LNCaP clone FGC (cell line): ENCODE data around the gene FAM234A.

Source experiments
- DNase-seq: peaks from one replicate; pipeline ENCODE4 v3.0.0-alpha.2; 2011; ENCODE audit warnings: low read depth
- H3K4me3 ChIP-seq: 2 replicates; pipeline ENCODE4 v1.5.1; 2011; ENCODE audit warnings: mild to moderate bottlenecking, low read depth, low read length, control low read depth
- TF ChIP-seq, protein P1 (sequence below): IDR thresholded peaks from 2 replicates; pipeline ENCODE4 v1.5.1; 2012; ENCODE audit warnings: mild to moderate bottlenecking; ENCODE audit not compliant: control insufficient read depth, insufficient read depth; ENCODE audit errors: extremely low read depth

Gene FAM234A

DNA sequence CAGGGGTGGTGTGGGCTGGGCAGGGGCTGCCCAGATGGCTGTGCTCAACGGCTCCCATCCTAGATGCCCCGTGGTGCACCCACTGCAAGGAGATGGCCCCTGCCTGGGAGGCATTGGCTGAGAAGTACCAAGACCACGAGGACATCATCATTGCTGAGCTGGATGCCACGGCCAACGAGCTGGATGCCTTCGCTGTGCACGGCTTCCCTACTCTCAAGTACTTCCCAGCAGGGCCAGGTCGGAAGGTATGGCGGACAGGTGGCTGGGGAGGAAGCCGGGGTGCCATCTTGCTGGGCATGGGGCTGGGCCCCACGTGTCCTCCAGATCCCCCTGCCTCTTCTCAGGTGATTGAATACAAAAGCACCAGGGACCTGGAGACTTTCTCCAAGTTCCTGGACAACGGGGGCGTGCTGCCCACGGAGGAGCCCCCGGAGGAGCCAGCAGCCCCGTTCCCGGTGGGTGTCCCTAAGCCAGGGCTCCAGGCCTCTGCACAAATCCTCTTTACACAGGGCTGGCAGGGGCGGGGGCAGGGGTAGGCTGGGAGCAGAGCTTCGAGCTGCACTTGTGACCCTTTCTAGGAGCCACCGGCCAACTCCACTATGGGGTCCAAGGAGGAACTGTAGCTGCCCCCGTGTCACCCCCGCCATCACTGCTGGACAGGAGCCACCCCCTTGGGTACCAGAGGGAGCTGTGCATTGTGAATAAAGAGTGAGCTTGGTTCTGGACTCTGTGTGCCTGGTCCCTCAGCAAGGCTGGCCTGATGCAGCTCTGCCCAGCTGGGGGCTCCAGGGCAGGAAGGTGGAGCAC, 52.1 kb downstream of the FAM234A start:
- DNase-seq: no peak
- H3K4me3 ChIP-seq: no peak overlapping the region
- TF ChIP-seq, protein P1, sequence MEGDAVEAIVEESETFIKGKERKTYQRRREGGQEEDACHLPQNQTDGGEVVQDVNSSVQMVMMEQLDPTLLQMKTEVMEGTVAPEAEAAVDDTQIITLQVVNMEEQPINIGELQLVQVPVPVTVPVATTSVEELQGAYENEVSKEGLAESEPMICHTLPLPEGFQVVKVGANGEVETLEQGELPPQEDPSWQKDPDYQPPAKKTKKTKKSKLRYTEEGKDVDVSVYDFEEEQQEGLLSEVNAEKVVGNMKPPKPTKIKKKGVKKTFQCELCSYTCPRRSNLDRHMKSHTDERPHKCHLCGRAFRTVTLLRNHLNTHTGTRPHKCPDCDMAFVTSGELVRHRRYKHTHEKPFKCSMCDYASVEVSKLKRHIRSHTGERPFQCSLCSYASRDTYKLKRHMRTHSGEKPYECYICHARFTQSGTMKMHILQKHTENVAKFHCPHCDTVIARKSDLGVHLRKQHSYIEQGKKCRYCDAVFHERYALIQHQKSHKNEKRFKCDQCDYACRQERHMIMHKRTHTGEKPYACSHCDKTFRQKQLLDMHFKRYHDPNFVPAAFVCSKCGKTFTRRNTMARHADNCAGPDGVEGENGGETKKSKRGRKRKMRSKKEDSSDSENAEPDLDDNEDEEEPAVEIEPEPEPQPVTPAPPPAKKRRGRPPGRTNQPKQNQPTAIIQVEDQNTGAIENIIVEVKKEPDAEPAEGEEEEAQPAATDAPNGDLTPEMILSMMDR: no peak

DNA sequence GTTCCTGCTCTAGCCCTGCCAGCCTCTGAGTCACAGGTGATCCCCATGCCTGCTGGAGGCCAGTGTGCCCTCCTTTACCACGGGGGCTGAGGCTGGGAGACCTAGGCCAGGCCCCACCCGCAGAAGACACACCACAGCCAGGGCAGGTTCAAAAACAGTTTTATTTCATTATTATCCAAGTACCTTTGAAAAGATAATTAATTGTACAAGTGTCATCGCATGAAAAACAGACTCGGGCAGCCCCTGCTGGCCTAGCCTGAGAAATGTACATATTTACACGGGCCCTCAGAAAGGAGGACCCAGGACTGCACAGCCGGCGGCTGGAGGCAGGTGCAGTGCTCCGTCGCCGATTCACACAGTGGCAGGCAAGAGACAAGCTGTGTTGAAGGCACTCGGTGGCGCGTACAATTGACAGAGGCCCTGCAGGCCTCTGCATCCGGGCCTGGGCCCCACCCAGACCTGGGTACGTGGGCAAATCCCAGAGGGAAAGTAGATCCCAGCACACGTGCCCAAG, 52.7 kb downstream of the FAM234A start:
- no peak overlapping the region for H3K4me3 ChIP-seq
- TF ChIP-seq, protein P1: peak; percentile 36
- no peak for DNase-seq

DNA sequence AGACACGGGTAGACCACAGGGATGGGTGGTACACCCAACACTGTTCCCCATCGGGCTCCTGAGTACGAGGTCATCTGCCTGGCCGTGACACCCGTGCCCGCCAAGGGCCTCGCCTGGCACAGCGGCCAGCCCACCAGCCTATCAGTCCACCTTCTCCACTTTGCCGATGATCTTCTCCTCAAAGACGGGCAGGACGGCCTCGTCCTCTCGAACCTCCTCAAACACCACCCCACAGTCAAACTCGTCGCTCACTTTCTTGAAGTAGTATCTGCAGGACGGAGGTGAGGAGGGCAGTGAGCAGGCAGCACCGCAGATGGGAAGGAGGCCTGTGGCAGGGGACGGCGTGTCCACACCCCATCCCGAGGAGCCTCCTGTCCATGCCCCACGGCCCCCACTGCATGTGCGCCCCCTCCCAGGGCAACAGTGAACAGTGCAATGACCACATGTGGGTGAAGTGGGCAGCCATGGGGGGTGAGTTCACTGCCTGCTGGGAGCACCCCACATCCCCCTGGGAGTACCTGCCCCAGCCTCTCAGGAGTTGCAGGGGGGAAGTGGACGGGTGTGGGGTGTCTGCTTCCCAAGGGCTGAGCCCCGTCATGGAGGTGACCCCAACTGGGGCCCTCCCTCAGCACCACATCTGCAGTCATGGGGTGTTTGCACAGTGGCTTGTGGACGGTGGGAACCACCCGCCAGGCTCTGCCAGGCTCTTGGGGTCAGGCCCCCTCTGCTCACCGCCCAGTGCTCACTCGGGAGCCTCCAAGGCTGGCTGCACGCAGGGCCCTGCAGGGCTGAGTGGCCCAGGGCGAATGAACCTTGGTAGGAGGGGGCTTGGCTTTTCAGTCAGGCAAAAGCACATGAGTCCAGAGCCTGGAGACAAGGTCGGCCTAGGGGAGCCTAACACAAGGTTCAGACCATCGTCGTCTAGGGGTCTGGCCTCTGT, 53.6 kb downstream of the FAM234A start:
- DNase-seq: no peak
- TF ChIP-seq, protein P1: no peak
- H3K4me3 ChIP-seq: no peak overlapping the region

DNA sequence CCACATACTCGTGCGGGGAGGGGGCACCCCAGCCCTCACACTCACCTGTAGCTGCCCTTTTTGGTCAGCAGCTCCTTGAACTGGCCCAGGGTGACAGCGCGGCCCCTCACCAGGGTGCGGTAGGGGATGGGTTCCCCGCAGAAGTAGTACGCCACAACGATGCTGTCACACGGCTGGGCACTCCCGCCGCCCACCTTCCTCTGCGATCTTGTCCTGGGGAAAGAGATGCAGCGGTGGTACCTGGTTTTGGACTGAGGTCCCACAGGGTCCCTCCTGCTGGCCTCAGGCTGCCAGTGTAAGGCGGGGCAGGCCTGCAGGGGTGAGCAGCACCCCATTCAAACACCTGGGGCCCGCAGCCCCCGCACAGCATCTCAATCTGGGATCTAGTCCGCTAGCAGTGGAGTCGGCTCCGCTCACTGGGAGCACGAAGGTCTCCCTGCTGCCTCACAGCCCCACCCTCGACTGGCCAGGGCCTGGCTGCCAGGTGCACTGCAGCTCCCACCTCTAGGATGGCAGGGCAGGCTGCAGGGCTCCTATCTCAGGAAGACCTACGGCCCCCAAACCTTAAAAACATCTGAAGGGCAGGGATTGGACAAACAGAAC, 54.9 kb downstream of the FAM234A start:
- no peak for DNase-seq
- H3K4me3 ChIP-seq: no peak overlapping the region
- TF ChIP-seq, protein P1: no peak

DNA sequence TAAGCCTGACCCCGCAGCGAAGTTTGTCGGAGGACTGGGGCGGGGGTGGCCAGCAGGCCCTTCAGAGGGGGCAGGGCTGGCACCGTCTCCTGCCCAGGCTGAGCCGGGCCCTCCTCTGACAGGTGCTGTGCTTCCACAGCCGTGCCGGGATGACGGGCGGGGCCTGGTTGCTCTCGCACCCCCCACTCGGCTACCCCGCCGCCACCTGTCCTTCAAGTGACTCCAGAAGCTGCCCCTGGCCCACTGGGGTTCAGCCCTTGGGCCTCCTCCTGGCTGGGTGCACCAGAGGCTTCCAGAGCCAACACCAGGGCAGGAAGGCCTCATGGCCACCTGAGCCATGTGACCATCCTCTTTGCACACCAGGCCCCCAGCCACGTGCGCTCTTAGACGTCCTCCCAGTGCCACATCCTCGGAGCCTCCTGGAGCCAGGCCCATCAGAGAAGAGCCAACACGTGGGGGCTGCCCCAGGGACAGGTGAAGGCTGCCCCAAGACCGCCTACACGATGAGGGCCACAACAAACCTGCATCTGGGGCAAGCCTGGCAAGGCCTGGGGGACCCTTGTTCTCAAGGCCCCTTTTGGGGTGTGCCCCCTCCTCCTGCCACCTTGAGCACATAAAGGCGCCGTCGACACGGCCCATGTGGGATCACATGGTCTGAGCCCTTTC, 55.5 kb downstream of the FAM234A start:
- DNase-seq: no peak
- TF ChIP-seq, protein P1: no peak

More for the DNA sequence above, 55.5 kb downstream of the FAM234A start:
- H3K4me3 ChIP-seq: no peak overlapping the region
